ENCODE measurements around the gene ENPEP.
"Not testable (repeated sequence)": the region's sequence is repeated elsewhere in the genome, so short reads cannot be mapped to it uniquely, and the experiment has no call there.

Gene ENPEP

GRCh38 chr4:110515676-110516075 is 39.7 kb downstream of the ENPEP start:
- no peak for FAIRE-seq
- DNase-seq (ENCODE audit: insufficient read length, low spot score), result no peak

- FAIRE-seq (peak; percentile 95), DNase-seq (ENCODE audit: insufficient read length, low spot score) (peak; percentile 6)
These were observed 40.4 kb downstream of the ENPEP start for GRCh38 chr4:110516106-110516922.

GRCh38 chr4:110518889-110519490 is 43.0 kb downstream of the ENPEP start:
- DNase-seq (ENCODE audit: insufficient read length, low spot score) (no peak), FAIRE-seq (peak; percentile 53)

- FAIRE-seq, result no peak
- DNase-seq (ENCODE audit: insufficient read length, low spot score), result no peak
These were observed 44.9 kb downstream of the ENPEP start for GRCh38 chr4:110520886-110521285.

- DNase-seq (ENCODE audit: insufficient read length, low spot score) (no peak), FAIRE-seq (no peak)
These were observed 50.6 kb downstream of the ENPEP start for GRCh38 chr4:110526589-110526988.

- DNase-seq (ENCODE audit: insufficient read length, low spot score) (no peak), FAIRE-seq (no peak)
These were observed 51.2 kb downstream of the ENPEP start for GRCh38 chr4:110527156-110527555.

GRCh38 chr4:110532901-110533589 is 57.1 kb downstream of the ENPEP start:
- FAIRE-seq (no peak), DNase-seq (ENCODE audit: insufficient read length, low spot score) (no peak)

GRCh38 chr4:110533590-110533910 is 57.6 kb downstream of the ENPEP start:
- FAIRE-seq (no peak), DNase-seq (ENCODE audit: insufficient read length, low spot score) (no peak)

- no peak for FAIRE-seq
These were observed 58.0 kb downstream of the ENPEP start for GRCh38 chr4:110533940-110534339.

GRCh38 chr4:110540581-110540980 is 64.6 kb downstream of the ENPEP start:
- DNase-seq (ENCODE audit: insufficient read length, low spot score) (no peak), FAIRE-seq (no peak)

More at GRCh38 chr4:110533940-110534339, 58.0 kb downstream of the ENPEP start:
- DNase-seq (ENCODE audit: insufficient read length, low spot score), result no peak

- FAIRE-seq (no peak), DNase-seq (ENCODE audit: insufficient read length, low spot score) (no peak)
These were observed 65.1 kb downstream of the ENPEP start for GRCh38 chr4:110540982-110541451.

GRCh38 chr4:110543577-110543976 is 67.6 kb downstream of the ENPEP start:
- FAIRE-seq (no peak), DNase-seq (ENCODE audit: insufficient read length, low spot score) (no peak)

- no peak for FAIRE-seq
These were observed 68.6 kb downstream of the ENPEP start for GRCh38 chr4:110544594-110544993.

GRCh38 chr4:110550260-110550659 is 74.3 kb downstream of the ENPEP start:
- DNase-seq (ENCODE audit: insufficient read length, low spot score) (no peak), FAIRE-seq (no peak)

More at GRCh38 chr4:110544594-110544993, 68.6 kb downstream of the ENPEP start:
- no peak for DNase-seq (ENCODE audit: insufficient read length, low spot score)

- FAIRE-seq (no peak), DNase-seq (ENCODE audit: insufficient read length, low spot score) (no peak)
These were observed 77.2 kb downstream of the ENPEP start for GRCh38 chr4:110553197-110553596.

- FAIRE-seq (no peak), DNase-seq (ENCODE audit: insufficient read length, low spot score) (no peak)
These were observed 91.3 kb downstream of the ENPEP start for GRCh38 chr4:110567214-110567613.

GRCh38 chr4:110576696-110577095 is 100.7 kb downstream of the ENPEP start:
- not testable (repeated sequence) for FAIRE-seq; DNase-seq (ENCODE audit: insufficient read length, low spot score)

GRCh38 chr4:110586131-110586850 is 110.3 kb downstream of the ENPEP start:
- FAIRE-seq (no peak), DNase-seq (ENCODE audit: insufficient read length, low spot score) (no peak)

GRCh38 chr4:110587666-110588285 is 111.8 kb downstream of the ENPEP start:
- FAIRE-seq (no peak), DNase-seq (ENCODE audit: insufficient read length, low spot score) (no peak)

GRCh38 chr4:110589297-110589696 is 113.3 kb downstream of the ENPEP start:
- DNase-seq (ENCODE audit: insufficient read length, low spot score) (no peak), FAIRE-seq (no peak)
